ENCODE measurements around the gene PRKN.

- TF ChIP-seq ELF4 (IDR thresholded peaks at IDR 0.05) (no peak), HDGF (IDR thresholded peaks at IDR 0.05; ENCODE audit: borderline replicate concordance) (no peak)
These were observed 349.8 kb downstream of the PRKN start for GRCh38 chr6:162377735-162378134.

Data from HEK293T (cell line).